Lower leg skin (tissue), 3 donors: ENCODE data around the gene RAB1B.

Source experiments
- CTCF ChIP-seq, 3 donors: fragments of 450-650 bp; IDR thresholded peaks; one replicate each; pipeline ENCODE4 v1.5.1; 2016; ENCODE audit warnings: antibody characterized with exemption in 3 of 3, mild to moderate bottlenecking in 3 of 3, moderate library complexity in 2 of 3
- POLR2A ChIP-seq, 2 donors: fragments of 450-650 bp; IDR thresholded peaks; one replicate each; pipeline ENCODE4 v1.6.1; 2016 to 2017; ENCODE audit warnings: antibody characterized with exemption in 2 of 2, mild to moderate bottlenecking in 1 of 2, moderate library complexity in 1 of 2

- TF ChIP-seq CTCF (IDR thresholded peaks at IDR 0.05) (no peak), POLR2A (IDR thresholded peaks at IDR 0.05) (no peak)
Measured at GRCh38 chr11:66268952-66269905, 790 bp downstream of the RAB1B start.
